GM10266 (cell line): ENCODE measurements around the gene TIMM17A.

Experiments
- DNase-seq: peaks from one replicate; pipeline ENCODE4 v3.0.0; 2012; ENCODE audit errors: extremely low spot score
- TF ChIP-seq, protein P1 (sequence below): IDR thresholded peaks from 2 replicates; pipeline ENCODE4 v1.5.1; 2012; ENCODE audit warnings: mild to moderate bottlenecking, low read depth; ENCODE audit not compliant: control insufficient read depth, insufficient read depth; ENCODE audit errors: missing control alignments

TIMM17A gene

GRCh38 chr1:201964261-201964660 is 9.0 kb downstream of the TIMM17A start:
- DNase-seq: no peak
- TF ChIP-seq, protein P1, sequence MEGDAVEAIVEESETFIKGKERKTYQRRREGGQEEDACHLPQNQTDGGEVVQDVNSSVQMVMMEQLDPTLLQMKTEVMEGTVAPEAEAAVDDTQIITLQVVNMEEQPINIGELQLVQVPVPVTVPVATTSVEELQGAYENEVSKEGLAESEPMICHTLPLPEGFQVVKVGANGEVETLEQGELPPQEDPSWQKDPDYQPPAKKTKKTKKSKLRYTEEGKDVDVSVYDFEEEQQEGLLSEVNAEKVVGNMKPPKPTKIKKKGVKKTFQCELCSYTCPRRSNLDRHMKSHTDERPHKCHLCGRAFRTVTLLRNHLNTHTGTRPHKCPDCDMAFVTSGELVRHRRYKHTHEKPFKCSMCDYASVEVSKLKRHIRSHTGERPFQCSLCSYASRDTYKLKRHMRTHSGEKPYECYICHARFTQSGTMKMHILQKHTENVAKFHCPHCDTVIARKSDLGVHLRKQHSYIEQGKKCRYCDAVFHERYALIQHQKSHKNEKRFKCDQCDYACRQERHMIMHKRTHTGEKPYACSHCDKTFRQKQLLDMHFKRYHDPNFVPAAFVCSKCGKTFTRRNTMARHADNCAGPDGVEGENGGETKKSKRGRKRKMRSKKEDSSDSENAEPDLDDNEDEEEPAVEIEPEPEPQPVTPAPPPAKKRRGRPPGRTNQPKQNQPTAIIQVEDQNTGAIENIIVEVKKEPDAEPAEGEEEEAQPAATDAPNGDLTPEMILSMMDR: no peak

DNA sequence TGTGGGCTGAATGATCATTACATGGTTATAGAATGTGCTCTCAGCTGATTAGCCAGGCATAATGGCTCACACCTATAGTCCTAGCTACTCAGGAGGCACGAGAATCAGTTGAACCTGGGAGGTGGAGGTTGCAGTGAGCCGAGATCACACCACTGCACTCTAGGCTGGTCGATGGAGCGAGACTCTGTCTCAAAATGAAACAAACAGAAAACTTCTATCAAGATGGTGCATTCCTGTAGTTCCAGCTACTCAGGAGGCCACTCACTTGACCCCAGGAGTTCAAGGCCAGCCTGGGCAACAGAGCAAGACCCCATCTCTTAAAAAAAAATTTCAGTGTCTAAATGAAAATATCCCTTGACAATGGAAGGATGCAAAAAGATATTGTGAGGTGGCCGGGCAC is 10.9 kb downstream of the TIMM17A start:
- no peak for DNase-seq

GRCh38 chr1:201968202-201968925 is 13.1 kb downstream of the TIMM17A start:
- no peak for DNase-seq
- TF ChIP-seq, protein P1: no peak

More for the DNA sequence above, 10.9 kb downstream of the TIMM17A start:
- TF ChIP-seq, protein P1: no peak

DNA sequence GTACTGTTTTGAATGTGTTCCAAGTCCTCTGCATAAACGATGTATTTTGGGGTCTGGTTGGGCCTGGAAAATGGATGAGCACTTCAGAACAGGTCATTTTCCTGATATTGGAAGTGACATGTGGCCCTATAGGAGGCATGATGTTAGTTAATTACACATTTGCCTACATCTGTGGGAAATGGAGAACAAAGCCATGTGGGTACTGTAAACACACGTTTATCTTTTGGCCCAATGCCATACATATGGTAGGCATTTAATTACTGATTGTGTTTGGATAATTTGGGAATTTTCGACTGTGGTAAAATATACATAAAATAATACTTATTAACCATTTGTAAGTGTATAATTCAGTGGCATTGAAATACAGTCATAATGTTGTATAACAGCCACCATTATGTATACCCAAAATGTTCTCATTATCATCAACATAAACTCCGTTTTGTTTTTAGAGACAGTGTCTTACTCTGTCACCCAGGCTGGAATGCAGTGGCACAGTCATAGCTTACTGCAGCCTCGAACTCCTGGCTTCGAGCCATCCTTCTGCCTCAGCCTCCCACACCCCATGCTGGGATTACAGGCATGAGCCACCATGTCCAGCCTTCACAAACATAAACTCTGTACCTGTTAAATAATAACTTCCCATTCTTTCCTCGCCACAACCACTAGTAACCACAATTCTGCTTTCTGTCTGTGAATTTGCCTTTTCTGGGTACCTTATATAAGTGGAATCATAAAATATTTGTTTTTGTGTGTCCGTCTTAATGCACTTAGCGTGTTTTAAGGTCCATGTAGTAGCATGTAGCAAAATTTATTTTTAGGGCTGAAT is 15.2 kb downstream of the TIMM17A start:
- TF ChIP-seq, protein P1: no peak
- DNase-seq: no peak

GRCh38 chr1:201982082-201982622 is 26.8 kb downstream of the TIMM17A start:
- DNase-seq: peak; percentile 93
- TF ChIP-seq, protein P1: no peak

DNA sequence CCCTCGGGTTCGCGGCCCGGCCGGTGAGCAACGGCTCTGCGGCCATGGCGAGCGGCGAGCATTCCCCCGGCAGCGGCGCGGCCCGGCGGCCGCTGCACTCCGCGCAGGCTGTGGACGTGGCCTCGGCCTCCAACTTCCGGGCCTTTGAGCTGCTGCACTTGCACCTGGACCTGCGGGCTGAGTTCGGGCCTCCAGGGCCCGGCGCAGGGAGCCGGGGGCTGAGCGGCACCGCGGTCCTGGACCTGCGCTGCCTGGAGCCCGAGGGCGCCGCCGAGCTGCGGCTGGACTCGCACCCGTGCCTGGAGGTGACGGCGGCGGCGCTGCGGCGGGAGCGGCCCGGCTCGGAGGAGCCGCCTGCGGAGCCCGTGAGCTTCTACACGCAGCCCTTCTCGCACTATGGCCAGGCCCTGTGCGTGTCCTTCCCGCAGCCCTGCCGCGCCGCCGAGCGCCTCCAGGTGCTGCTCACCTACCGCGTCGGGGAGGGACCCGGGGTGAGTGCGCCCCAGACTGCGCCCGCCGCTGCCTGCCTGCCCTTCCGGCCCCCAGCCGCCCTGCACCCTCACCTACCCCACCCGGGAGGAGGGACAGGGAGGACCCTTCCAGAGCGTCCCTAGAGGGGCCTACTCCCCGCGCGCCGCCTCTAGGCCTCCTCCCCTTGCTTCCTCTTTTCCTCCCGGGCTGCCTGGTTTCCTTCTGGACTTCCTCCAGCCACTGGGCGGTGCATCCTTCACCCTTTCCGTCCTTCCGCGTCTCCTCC is 27.5 kb downstream of the TIMM17A start, which contains the start of gene RNPEP:
Gene RNPEP, plus strand, starts transcription at position 26 of the 757 bp plus-strand sequence. Its CDS starts 19 bp downstream, at position 45.
- TF ChIP-seq, protein P1: no peak
- DNase-seq: peak; percentile 76
